ENCODE data around the gene SHQ1. TPM values are rescaled to one million over a fixed set of nuclear protein-coding genes. Genes with fewer than 3 reads are reported as not detected.
A peak's percentile ranks its signal among the peaks of the same experiment; 100 is the strongest.

SHQ1 gene
- total and polyA plus RNA-seq, 2 of the 4 experiments (the other 2 are of a cell fraction): 10.4 to 19.4 TPM

DNA sequence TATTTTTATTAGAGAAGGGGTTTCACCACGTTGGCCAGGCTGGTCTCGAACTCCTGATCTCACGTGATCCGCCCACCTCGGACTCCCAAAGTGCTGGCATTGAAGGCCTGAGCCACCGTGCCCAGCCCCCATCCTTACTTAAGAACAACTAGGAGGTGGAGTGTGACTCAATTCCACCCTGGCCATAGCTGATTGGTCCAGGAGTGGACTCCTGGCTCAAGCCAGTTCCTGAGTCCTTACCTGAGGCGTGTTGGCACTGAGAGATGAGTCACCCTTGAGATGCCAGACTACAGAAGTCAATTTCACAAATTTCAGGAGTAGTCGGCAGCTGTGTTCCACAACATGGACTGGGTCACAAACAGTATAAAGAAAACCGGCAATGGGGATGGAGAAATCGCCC lies 124.2 kb downstream of the SHQ1 start:
- Histone ChIP-seq H2AK5ac (ENCODE audit: low read depth, low read length) (no peak overlapping the region), H2BK120ac (ENCODE audit: low read depth, low read length) (no peak overlapping the region), H4K91ac (ENCODE audit: insufficient read depth, low read depth, low read length) (no peak overlapping the region), H3K4me1 (ENCODE audit: control insufficient read depth, insufficient read depth, low read length) (peaks cover 3% of the 10 kb centered on the region), H2BK5ac (ENCODE audit: low read depth, low read length, poor library complexity, severe bottlenecking) (no peak overlapping the region), H4K5ac (ENCODE audit: low read depth, low read length) (no peak overlapping the region), H3K9ac (ENCODE audit: low read depth, low read length) (no peak overlapping the region), H2AFZ (replicated peaks; ENCODE audit: low read length, poor library complexity) (peak overlapping the region; percentile 25), H3K4me3 (ENCODE audit: insufficient read depth, low read depth, low read length) (no peak overlapping the region), H3K23ac (ENCODE audit: low read depth, low read length) (no peak overlapping the region), H2AK9ac (replicated peaks; ENCODE audit: low read depth, low read length, poor library complexity) (no peak overlapping the region), H3K56ac (ENCODE audit: extremely low read depth, insufficient read depth, low read length) (no peak overlapping the region), H3K27me3 (ENCODE audit: control insufficient read depth, insufficient read depth, low read length) (peaks cover 14% of the 10 kb centered on the region), H3K4me2 (ENCODE audit: low read depth, low read length) (no peak overlapping the region), H3K4ac (ENCODE audit: low read depth, low read length) (no peak overlapping the region), H3K36me3 (ENCODE audit: control insufficient read depth, insufficient read depth, low read length) (no peaks in the 10 kb centered on the region), H3K18ac (ENCODE audit: low read depth, low read length) (no peak overlapping the region), H3K79me1 (ENCODE audit: low read depth in 1 of 2, low read length in 2 of 2) (no peaks in the 10 kb centered on the region), H3K9me1 (ENCODE audit: insufficient read depth, low read length) (no peaks in the 10 kb centered on the region), H2BK20ac (ENCODE audit: low read depth, low read length) (no peak overlapping the region), H3K9me3 (ENCODE audit: control insufficient read depth, insufficient read depth, low read length) (no peaks in the 10 kb centered on the region), H3K14ac (replicated peaks; ENCODE audit: low read depth, low read length) (no peak overlapping the region), H4K8ac (ENCODE audit: low read depth in 2 of 2, low read length in 2 of 2) (no peak overlapping the region), H3K27ac (ENCODE audit: insufficient read depth, low read length) (no peak overlapping the region), H4K20me1 (ENCODE audit: insufficient read depth, low read length) (no peaks in the 10 kb centered on the region), H2BK15ac (ENCODE audit: low read depth, low read length) (no peak overlapping the region)
- no peak for ATAC-seq (ENCODE audit: low read depth)
- no peak for DNase-seq
- no peak for TF ChIP-seq BHLHE40 (IDR thresholded peaks at IDR 0.05; ENCODE audit: low read depth, low read length)
- no peak for TF ChIP-seq SMC3 (IDR thresholded peaks at IDR 0.05; ENCODE audit: low read depth, low read length)
- TF ChIP-seq FOS (IDR thresholded peaks at IDR 0.05; ENCODE audit: low read depth, low read length): no peak
- TF ChIP-seq RFX5 (IDR thresholded peaks at IDR 0.05; ENCODE audit: low read depth, low read length): no peak
- no peak for TF ChIP-seq RAD21 (IDR thresholded peaks at IDR 0.05; ENCODE audit: low read length)
- TF ChIP-seq MAFK (IDR thresholded peaks at IDR 0.05; ENCODE audit: low read depth, low read length): no peak
- no peak for TF ChIP-seq RCOR1 (IDR thresholded peaks at IDR 0.05; ENCODE audit: insufficient replicate concordance, low read length)
- TF ChIP-seq USF2 (IDR thresholded peaks at IDR 0.05; ENCODE audit: low read depth, low read length): no peak
- TF ChIP-seq NFE2L2 (IDR thresholded peaks at IDR 0.05; ENCODE audit: low read depth, low read length): no peak
- no peak for TF ChIP-seq POLR2A (IDR thresholded peaks at IDR 0.05; ENCODE audit: low read depth, low read length)
- TF ChIP-seq CEBPB (IDR thresholded peaks at IDR 0.05; ENCODE audit: low read depth, low read length): no peak
- no peak for TF ChIP-seq MAZ (IDR thresholded peaks at IDR 0.05; ENCODE audit: borderline replicate concordance, low read depth, low read length)
- no peak for TF ChIP-seq MXI1 (IDR thresholded peaks at IDR 0.05; ENCODE audit: borderline replicate concordance, low read depth, low read length)
- no peak for TF ChIP-seq CTCF (conservative IDR thresholded peaks at IDR 0.05; ENCODE audit: low read depth, low read length)
- dilution Hi-C loops (cut with HindIII; ENCODE audit: low sequenced_read_pairs, unreplicated experiment) (no loop called here), in situ Hi-C loops (cut with MboI; ENCODE audit: low sequenced_read_pairs) (no loop called here), intact Hi-C loops (cut with micrococcal nuclease) (no loop called here)
- ChIA-PET CTCF (no interaction called here), POLR2A (ENCODE audit: unreplicated experiment) (no interaction called here)
- no TSS peak for BruUV-seq (replicated peaks)
- WGBS, 2 experiments (ENCODE audit: extremely low coverage in 2 of 2, insufficient read length in 1 of 2): no CpG with 5 or more reads among the region's 10 CpGs
